Endothelial cell (in vitro differentiated cells): Measurements from ENCODE around the gene PRKAG2. TPM values are rescaled to one million over a fixed set of nuclear protein-coding genes. Genes with fewer than 3 reads are reported as not detected.

ENCODE experiments used
- DNase-seq: peaks from one replicate; pipeline ENCODE4 v3.0.0; 2021; ENCODE audit warnings: low spot score
- H3K27ac Mint-ChIP-seq: one replicate; pipeline ENCODE4 v1.8.0; 2021; ENCODE audit warnings: mixed read lengths, inconsistent platforms; ENCODE audit not compliant: unreplicated experiment
- H3K27me3 Mint-ChIP-seq: one replicate; pipeline ENCODE4 v1.8.0; 2021; ENCODE audit warnings: mild to moderate bottlenecking, moderate library complexity, mixed read lengths, inconsistent platforms; ENCODE audit not compliant: unreplicated experiment
- H3K36me3 Mint-ChIP-seq: one replicate; pipeline ENCODE4 v1.8.0; 2021; ENCODE audit warnings: mild to moderate bottlenecking, low read depth, mixed read lengths, inconsistent platforms; ENCODE audit not compliant: unreplicated experiment
- H3K4me1 Mint-ChIP-seq: one replicate; pipeline ENCODE4 v1.8.0; 2021; ENCODE audit warnings: mild to moderate bottlenecking, mixed read lengths, inconsistent platforms; ENCODE audit not compliant: unreplicated experiment
- H3K4me3 Mint-ChIP-seq: one replicate; pipeline ENCODE4 v1.8.0; 2021; ENCODE audit warnings: mild to moderate bottlenecking, mixed read lengths, inconsistent platforms; ENCODE audit not compliant: unreplicated experiment
- H3K9me3 Mint-ChIP-seq: one replicate; pipeline ENCODE4 v1.8.0; 2021; ENCODE audit warnings: mixed read lengths, inconsistent platforms; ENCODE audit not compliant: unreplicated experiment
- total RNA-seq: library from RNA; stranded (reverse); fragmentation: NEBNext Ultra II Directional; extraction: Animal tissue kit (Norgen Biotek cat#: 25700); gene quantifications from one replicate; pipeline ENCODE4 v1.2.1, GENCODE V29; 2021; ENCODE audit not compliant: unreplicated experiment
- TF ChIP-seq, protein P1 (sequence below): fragments of 200-600 bp; sonication (generic); IDR thresholded peaks from one replicate; pipeline ENCODE4 v1.5.0; 2021; ENCODE audit warnings: antibody characterized with exemption; ENCODE audit not compliant: unreplicated experiment

Gene PRKAG2
- total RNA-seq, 1 donor from 2014 or later: 16.0 TPM

DNA sequence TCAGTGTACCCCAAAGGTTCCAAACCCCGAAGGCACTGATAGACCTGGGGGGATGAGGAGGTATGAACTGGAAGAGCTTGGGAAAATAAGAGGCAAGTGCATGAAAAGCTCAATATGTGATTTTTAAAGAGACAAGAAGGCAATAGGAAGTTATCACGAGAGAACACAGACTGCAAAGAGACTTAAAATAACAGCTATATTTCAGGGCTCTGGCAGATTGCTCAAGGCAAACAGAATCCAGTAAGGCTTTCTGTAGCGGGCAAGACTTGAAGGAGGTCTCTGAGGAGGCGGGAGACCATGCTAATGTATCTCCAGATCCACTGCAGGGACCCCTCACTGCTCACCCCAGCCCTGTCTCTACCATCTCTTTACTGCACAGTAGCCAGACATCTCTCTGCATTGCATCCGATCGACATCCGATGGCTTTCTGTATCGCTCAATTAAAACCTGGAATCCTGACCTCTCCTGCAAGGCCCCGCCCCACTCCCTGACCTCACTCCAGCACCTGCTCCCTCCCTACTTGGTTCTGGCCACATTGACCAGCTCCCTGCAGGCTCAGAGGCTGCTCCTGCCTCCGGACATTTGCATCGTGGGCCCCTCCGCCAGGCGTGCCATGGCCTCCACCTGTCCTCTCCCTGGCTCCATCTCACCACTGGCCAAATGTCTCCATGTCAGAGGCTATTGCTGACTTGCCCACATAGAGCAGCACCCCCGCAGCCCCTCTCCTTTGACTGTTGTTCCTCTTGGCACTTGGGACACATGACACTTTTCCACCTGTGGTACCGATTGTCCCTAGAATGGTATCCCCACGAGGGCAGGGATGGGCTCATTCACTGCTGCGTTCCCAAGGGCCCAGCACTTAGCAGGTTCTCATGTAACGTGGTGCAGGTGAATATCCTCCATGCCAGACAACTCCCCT lies 118.0 kb downstream of the PRKAG2 start:
- Mint-ChIP-seq H3K27me3 (peaks cover 10% of the 10 kb centered on the region), H3K27ac (no peak overlapping the region), H3K36me3 (no peaks in the 10 kb centered on the region), H3K4me1 (peaks cover 8% of the 10 kb centered on the region), H3K4me3 (no peak overlapping the region), H3K9me3 (no peaks in the 10 kb centered on the region)
- TF ChIP-seq, protein P1, sequence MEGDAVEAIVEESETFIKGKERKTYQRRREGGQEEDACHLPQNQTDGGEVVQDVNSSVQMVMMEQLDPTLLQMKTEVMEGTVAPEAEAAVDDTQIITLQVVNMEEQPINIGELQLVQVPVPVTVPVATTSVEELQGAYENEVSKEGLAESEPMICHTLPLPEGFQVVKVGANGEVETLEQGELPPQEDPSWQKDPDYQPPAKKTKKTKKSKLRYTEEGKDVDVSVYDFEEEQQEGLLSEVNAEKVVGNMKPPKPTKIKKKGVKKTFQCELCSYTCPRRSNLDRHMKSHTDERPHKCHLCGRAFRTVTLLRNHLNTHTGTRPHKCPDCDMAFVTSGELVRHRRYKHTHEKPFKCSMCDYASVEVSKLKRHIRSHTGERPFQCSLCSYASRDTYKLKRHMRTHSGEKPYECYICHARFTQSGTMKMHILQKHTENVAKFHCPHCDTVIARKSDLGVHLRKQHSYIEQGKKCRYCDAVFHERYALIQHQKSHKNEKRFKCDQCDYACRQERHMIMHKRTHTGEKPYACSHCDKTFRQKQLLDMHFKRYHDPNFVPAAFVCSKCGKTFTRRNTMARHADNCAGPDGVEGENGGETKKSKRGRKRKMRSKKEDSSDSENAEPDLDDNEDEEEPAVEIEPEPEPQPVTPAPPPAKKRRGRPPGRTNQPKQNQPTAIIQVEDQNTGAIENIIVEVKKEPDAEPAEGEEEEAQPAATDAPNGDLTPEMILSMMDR: no peak
- no peak for DNase-seq

DNA sequence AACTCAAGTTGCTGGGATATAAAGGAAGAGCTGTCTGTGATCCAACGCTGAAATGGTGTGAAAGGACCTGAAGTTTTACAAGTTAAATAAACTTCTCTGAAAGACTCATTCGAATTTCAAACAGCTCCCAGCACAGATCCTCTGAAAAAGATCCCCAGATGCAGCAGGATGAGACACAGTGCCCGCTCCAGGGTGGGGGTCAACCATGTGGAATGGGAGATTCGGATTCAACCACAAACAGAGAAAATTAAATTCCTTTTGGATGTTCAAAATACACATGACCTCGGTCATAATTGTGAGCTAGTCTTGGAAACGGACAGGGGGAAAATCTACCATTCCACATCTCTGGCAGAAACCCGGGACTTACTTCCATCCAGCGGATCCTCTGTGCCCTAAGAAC lies 119.6 kb downstream of the PRKAG2 start:
- no peaks in the 10 kb centered on the region for H3K9me3 Mint-ChIP-seq
- DNase-seq: no peak
- H3K4me3 Mint-ChIP-seq: no peak overlapping the region
- TF ChIP-seq, protein P1: no peak
- H3K36me3 Mint-ChIP-seq: no peaks in the 10 kb centered on the region
- H3K4me1 Mint-ChIP-seq: peaks cover 4% of the 10 kb centered on the region
- peaks cover 6% of the 10 kb centered on the region for H3K27me3 Mint-ChIP-seq
- no peak overlapping the region for H3K27ac Mint-ChIP-seq

DNA sequence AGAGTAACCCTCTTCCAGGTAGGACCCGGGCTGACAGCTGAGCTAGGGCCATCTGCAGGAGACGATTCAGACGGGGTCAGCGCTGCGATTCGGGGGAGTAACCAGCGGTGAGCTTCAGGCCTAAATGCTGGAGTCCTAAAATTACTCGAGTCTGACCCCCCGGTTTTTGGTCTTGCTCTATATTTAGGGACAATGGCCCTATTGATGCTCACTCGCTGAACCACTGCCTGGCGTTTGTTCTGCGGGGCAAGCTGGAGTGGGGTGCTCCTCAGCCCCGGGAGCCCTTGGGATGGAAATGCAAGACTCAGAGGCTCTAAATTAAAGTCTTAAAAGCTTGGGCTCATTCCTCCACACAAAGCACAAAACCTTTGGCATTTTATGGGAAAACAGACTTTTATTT lies 120.0 kb downstream of the PRKAG2 start:
- TF ChIP-seq, protein P1: no peak
- DNase-seq: no peak
- Mint-ChIP-seq H3K27ac (no peak overlapping the region), H3K36me3 (no peaks in the 10 kb centered on the region), H3K4me3 (no peak overlapping the region), H3K27me3 (peaks cover 3% of the 10 kb centered on the region), H3K9me3 (no peaks in the 10 kb centered on the region), H3K4me1 (peaks cover 4% of the 10 kb centered on the region)

DNA sequence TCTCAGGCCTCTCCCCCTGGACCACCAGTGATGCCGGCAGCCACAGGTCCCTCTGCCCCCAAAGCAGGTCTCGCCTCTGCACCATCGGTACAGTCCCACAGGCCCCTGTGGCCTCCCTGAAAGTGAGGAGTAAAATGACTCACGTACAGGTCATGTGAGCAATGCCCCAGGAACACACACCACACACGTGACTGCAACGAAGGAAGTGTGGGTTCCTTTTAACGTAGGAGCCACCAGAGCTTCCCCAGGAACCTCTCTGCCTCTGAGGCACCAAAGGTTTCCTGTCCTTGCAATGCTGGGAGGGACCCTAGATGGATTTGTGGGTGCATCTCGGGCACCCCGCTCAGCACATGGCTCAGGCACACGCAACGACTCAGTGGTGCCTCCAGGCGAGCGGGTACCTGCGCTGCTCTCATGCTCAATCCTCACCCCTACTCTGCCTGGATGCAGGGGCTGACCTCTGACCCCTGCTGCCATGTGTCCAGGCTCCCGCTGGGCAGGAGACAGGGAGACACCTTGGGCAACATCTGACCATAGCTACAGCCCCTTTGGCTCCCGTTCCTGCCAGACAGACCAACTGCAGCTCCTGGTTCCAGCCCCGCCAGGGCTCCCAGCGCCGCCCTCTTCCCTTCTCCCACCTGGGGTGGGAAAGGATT lies 120.7 kb downstream of the PRKAG2 start:
- no peak overlapping the region for H3K4me3 Mint-ChIP-seq
- H3K4me1 Mint-ChIP-seq: peaks cover 4% of the 10 kb centered on the region
- DNase-seq: no peak
- H3K27me3 Mint-ChIP-seq: peaks cover 3% of the 10 kb centered on the region
- no peaks in the 10 kb centered on the region for H3K36me3 Mint-ChIP-seq
- TF ChIP-seq, protein P1: no peak
- H3K9me3 Mint-ChIP-seq: no peaks in the 10 kb centered on the region
- no peak overlapping the region for H3K27ac Mint-ChIP-seq
